Peyer's patch (tissue), 4 donors: ENCODE results near the gene ZNF205.

Source experiments
- POLR2A ChIP-seq, 2 donors: fragments of 450-650 bp; IDR thresholded peaks; one replicate each; pipeline ENCODE4 v1.5.1; 2017; ENCODE audit warnings: antibody characterized with exemption in 2 of 2, mild to moderate bottlenecking in 2 of 2, moderate library complexity in 2 of 2
- TF ChIP-seq, protein P1 (sequence below), 6 experiments: fragments of 450-650 bp in 4 of 6; fragments of 200-600 bp in 2 of 6; sonication (generic) in 1 of 6; IDR thresholded peaks; one replicate each; pipeline ENCODE4 v1.5.1; 2017 to 2019; ENCODE audit warnings: antibody characterized with exemption in 6 of 6, mild to moderate bottlenecking in 3 of 6, moderate library complexity in 1 of 6

DNA sequence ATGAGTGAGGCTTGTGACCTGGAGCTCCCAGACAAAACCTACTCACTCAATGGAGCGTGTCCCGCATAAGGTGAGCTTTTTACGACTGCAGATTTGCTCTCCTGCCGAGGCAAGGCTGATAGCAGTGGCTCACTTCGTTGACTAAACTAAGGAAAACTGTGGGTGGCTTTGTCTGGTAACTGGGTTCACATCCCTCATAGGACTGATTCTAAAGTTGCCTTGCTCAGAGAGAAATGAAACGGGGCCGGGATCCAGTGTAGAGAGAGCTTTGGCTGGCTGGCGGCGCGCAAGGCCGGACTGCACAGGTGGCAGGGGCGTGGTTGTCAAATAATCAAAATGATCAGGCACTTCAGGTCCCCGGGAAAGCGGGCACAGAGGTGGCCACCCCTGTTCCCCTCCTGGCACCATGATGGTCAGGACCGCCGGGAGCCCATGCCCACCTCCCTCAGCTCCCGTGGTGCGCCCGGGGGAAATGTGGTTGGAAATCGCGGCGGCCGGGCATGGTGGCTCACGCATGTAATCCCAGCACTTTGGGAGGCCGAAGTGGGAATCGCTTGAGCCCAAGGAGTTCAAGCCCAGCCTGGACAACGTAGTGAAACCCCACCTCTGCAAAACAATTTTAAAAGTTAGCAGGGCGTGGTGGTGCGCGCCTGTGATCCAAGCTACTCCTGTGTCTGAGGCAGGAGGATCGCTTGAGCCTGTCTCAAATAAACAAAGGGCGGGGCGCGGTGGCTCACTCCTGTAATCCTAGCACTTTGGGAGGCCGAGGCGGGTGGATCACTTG lies 49.0 kb downstream of the ZNF205 start:
- TF ChIP-seq, protein P1, sequence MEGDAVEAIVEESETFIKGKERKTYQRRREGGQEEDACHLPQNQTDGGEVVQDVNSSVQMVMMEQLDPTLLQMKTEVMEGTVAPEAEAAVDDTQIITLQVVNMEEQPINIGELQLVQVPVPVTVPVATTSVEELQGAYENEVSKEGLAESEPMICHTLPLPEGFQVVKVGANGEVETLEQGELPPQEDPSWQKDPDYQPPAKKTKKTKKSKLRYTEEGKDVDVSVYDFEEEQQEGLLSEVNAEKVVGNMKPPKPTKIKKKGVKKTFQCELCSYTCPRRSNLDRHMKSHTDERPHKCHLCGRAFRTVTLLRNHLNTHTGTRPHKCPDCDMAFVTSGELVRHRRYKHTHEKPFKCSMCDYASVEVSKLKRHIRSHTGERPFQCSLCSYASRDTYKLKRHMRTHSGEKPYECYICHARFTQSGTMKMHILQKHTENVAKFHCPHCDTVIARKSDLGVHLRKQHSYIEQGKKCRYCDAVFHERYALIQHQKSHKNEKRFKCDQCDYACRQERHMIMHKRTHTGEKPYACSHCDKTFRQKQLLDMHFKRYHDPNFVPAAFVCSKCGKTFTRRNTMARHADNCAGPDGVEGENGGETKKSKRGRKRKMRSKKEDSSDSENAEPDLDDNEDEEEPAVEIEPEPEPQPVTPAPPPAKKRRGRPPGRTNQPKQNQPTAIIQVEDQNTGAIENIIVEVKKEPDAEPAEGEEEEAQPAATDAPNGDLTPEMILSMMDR (IDR thresholded peaks at IDR 0.05): no peak
- TF ChIP-seq POLR2A (IDR thresholded peaks at IDR 0.05): no peak
